ENCODE data around the gene CDC42EP3.

The CDC42EP3 gene

GRCh38 chr2:37625796-37626571, 45.5 kb downstream of the CDC42EP3 start:
- Histone ChIP-seq H3K36me3 (ENCODE audit: control insufficient read depth, insufficient read depth, low read length) (no peaks in the 10 kb centered on the region), H3K4me3 (ENCODE audit: low read depth, low read length) (no peak overlapping the region), H3K27ac (no peak overlapping the region), H3K9ac (no peak overlapping the region), H3K4me1 (no peaks in the 10 kb centered on the region), H3K9me3 (ENCODE audit: control insufficient read depth, low read length) (no peaks in the 10 kb centered on the region), H3K27me3 (ENCODE audit: control insufficient read depth, insufficient read depth, low read length) (no peaks in the 10 kb centered on the region), H2AFZ (no peak overlapping the region), H3K79me2 (no peaks in the 10 kb centered on the region), H3K4me2 (ENCODE audit: low read length) (no peak overlapping the region)
- no peak for TF ChIP-seq CTCF (IDR thresholded peaks at IDR 0.05)

- TF ChIP-seq CTCF (IDR thresholded peaks at IDR 0.05), result no peak
- Histone ChIP-seq H3K4me2 (ENCODE audit: low read length) (no peak overlapping the region), H3K9me3 (ENCODE audit: control insufficient read depth, low read length) (no peaks in the 10 kb centered on the region), H3K9ac (no peak overlapping the region), H3K36me3 (ENCODE audit: control insufficient read depth, insufficient read depth, low read length) (no peaks in the 10 kb centered on the region), H3K4me3 (ENCODE audit: low read depth, low read length) (no peak overlapping the region), H3K27ac (no peak overlapping the region), H2AFZ (no peak overlapping the region), H3K79me2 (no peaks in the 10 kb centered on the region), H3K4me1 (no peaks in the 10 kb centered on the region), H3K27me3 (ENCODE audit: control insufficient read depth, insufficient read depth, low read length) (no peaks in the 10 kb centered on the region)
These were observed 46.3 kb downstream of the CDC42EP3 start for GRCh38 chr2:37625156-37625555.

GRCh38 chr2:37623971-37624900, 47.2 kb downstream of the CDC42EP3 start:
- no peak overlapping the region for H3K9ac ChIP-seq
- no peak for TF ChIP-seq CTCF (IDR thresholded peaks at IDR 0.05)
- H3K4me2 ChIP-seq (ENCODE audit: low read length), result no peak overlapping the region
- no peaks in the 10 kb centered on the region for H3K4me1 ChIP-seq
- H3K9me3 ChIP-seq (ENCODE audit: control insufficient read depth, low read length), result no peaks in the 10 kb centered on the region
- no peaks in the 10 kb centered on the region for H3K27me3 ChIP-seq (ENCODE audit: control insufficient read depth, insufficient read depth, low read length)
- H3K4me3 ChIP-seq (ENCODE audit: low read depth, low read length), result no peak overlapping the region
- no peaks in the 10 kb centered on the region for H3K79me2 ChIP-seq
- no peaks in the 10 kb centered on the region for H3K36me3 ChIP-seq (ENCODE audit: control insufficient read depth, insufficient read depth, low read length)
- no peak overlapping the region for H2AFZ ChIP-seq
- H3K27ac ChIP-seq, result no peak overlapping the region

- Histone ChIP-seq H3K79me2 (no peaks in the 10 kb centered on the region), H3K27ac (no peak overlapping the region), H3K4me3 (ENCODE audit: low read depth, low read length) (no peak overlapping the region), H3K36me3 (ENCODE audit: control insufficient read depth, insufficient read depth, low read length) (no peaks in the 10 kb centered on the region), H3K4me1 (no peaks in the 10 kb centered on the region), H3K27me3 (ENCODE audit: control insufficient read depth, insufficient read depth, low read length) (no peaks in the 10 kb centered on the region), H3K4me2 (ENCODE audit: low read length) (no peak overlapping the region), H3K9me3 (ENCODE audit: control insufficient read depth, low read length) (no peaks in the 10 kb centered on the region), H3K9ac (no peak overlapping the region), H2AFZ (no peak overlapping the region)
- TF ChIP-seq CTCF (IDR thresholded peaks at IDR 0.05), result no peak
These were observed 48.0 kb downstream of the CDC42EP3 start for GRCh38 chr2:37623406-37623805.
